AG04449 (cell line): ENCODE data around the gene SCGN.
A peak's percentile ranks its signal among the peaks of the same experiment; 100 is the strongest.

Experiments
- CTCF ChIA-PET: fragments of 350-600 bp; formaldehyde crosslinking; extraction: SDS; loops from one replicate; lab custom pipeline; 2021; ENCODE audit warnings: antibody characterized with exemption; lab: Yijun Ruan, JAX
- POLR2A ChIA-PET: fragments of 400-600, 350-600 bp; formaldehyde crosslinking; extraction: SDS; loops from one replicate; lab custom pipeline; 2020; ENCODE audit warnings: antibody characterized with exemption, inconsistent platforms; lab: Yijun Ruan, JAX
- DNase-seq: peaks from one replicate; pipeline ENCODE4 v3.0.0-alpha.2; 2010; ENCODE audit warnings: low read depth, low spot score
- H3K4me3 ChIP-seq: 2 replicates; pipeline ENCODE4 v1.5.1; 2011; ENCODE audit warnings: low read depth, mild to moderate bottlenecking, control low read depth, low read length
- CTCF ChIP-seq: IDR thresholded peaks from one replicate; pipeline ENCODE4 v1.5.1; 2011; ENCODE audit warnings: mild to moderate bottlenecking, moderate library complexity, low read length, control low read depth, inconsistent platforms; ENCODE audit not compliant: insufficient read depth; ENCODE audit errors: missing control alignments

The SCGN gene

GRCh38 chr6:25713824-25714223, 61.8 kb downstream of the SCGN start:
- DNase-seq: no peak

GRCh38 chr6:25714765-25715164, 62.8 kb downstream of the SCGN start:
- POLR2A ChIA-PET: no interaction called here
- DNase-seq: no peak
- H3K4me3 ChIP-seq: no peak overlapping the region
- CTCF ChIA-PET: interaction anchor here (2.1 kb wide), 1 partner anchor 491 kb away, joined by 7 read pairs; no protein-coding TSS in a partner anchor
- no peak for TF ChIP-seq CTCF

More at GRCh38 chr6:25713824-25714223, 61.8 kb downstream of the SCGN start:
- CTCF ChIA-PET: no interaction called here
- no peak for TF ChIP-seq CTCF
- POLR2A ChIA-PET: no interaction called here
- no peak overlapping the region for H3K4me3 ChIP-seq

- CTCF ChIA-PET: interaction anchor here (1.0 to 2.1 kb wide), 4 partner anchors 11 to 492 kb away, joined by 3 to 7 read pairs (median 4); a partner anchor contains a TSS
- POLR2A ChIA-PET: no interaction called here
- no peak for TF ChIP-seq CTCF
Measured at GRCh38 chr6:25715794-25716193, 63.8 kb downstream of the SCGN start.

GRCh38 chr6:25717866-25718740, 66.1 kb downstream of the SCGN start:
- TF ChIP-seq CTCF: peak; percentile 35
- DNase-seq: no peak
- H3K4me3 ChIP-seq: no peak overlapping the region
- POLR2A ChIA-PET: no interaction called here
- CTCF ChIA-PET: interaction anchor here (0.6 to 1.4 kb wide), 15 partner anchors 11 to 508 kb away, joined by 3 to 14 read pairs (median 3); no protein-coding TSS in a partner anchor

More at GRCh38 chr6:25715794-25716193, 63.8 kb downstream of the SCGN start:
- H3K4me3 ChIP-seq: no peak overlapping the region
- no peak for DNase-seq

GRCh38 chr6:25726122-25726911, 74.3 kb downstream of the SCGN start:
- no peak overlapping the region for H3K4me3 ChIP-seq
- CTCF ChIA-PET: interaction anchor here (1.6 kb wide), 1 partner anchor 11 kb away, joined by 4 read pairs; no protein-coding TSS in a partner anchor
- POLR2A ChIA-PET: no interaction called here
- no peak for DNase-seq
- TF ChIP-seq CTCF: no peak

- no peak for DNase-seq
- CTCF ChIA-PET: interaction anchor here (1.6 kb wide), 1 partner anchor 11 kb away, joined by 4 read pairs; no protein-coding TSS in a partner anchor
- POLR2A ChIA-PET: no interaction called here
- TF ChIP-seq CTCF: no peak
- no peak overlapping the region for H3K4me3 ChIP-seq
Measured at GRCh38 chr6:25727028-25727427, 75.0 kb downstream of the SCGN start.
